ENCODE measurements around the gene IGF1R.

IGF1R gene

GRCh38 chr15:98924401-98925049 lies 276.2 kb downstream of the IGF1R start:
- no peak for DNase-seq

- DNase-seq = no peak
These were observed 277.9 kb downstream of the IGF1R start for GRCh38 chr15:98926236-98926635.

- peak; percentile 37 for DNase-seq
These were observed 278.7 kb downstream of the IGF1R start for GRCh38 chr15:98927022-98927421.

- DNase-seq = no peak
These were observed 279.7 kb downstream of the IGF1R start for GRCh38 chr15:98927996-98928395.

GRCh38 chr15:98930576-98930975 lies 282.2 kb downstream of the IGF1R start:
- DNase-seq = no peak

- no peak for DNase-seq
These were observed 282.7 kb downstream of the IGF1R start for GRCh38 chr15:98931004-98931403.

- no peak for DNase-seq
These were observed 285.1 kb downstream of the IGF1R start for GRCh38 chr15:98933406-98933805.

- DNase-seq = no peak
These were observed 287.4 kb downstream of the IGF1R start for GRCh38 chr15:98935736-98936135.

- no peak for DNase-seq
These were observed 289.2 kb downstream of the IGF1R start for GRCh38 chr15:98937413-98938104.

- no peak for DNase-seq
These were observed 289.7 kb downstream of the IGF1R start for GRCh38 chr15:98938105-98938417.

- no peak for DNase-seq
These were observed 290.5 kb downstream of the IGF1R start for GRCh38 chr15:98938799-98939198.

- no peak for DNase-seq
These were observed 291.2 kb downstream of the IGF1R start for GRCh38 chr15:98939311-98940080.

- DNase-seq = no peak
These were observed 293.4 kb downstream of the IGF1R start for GRCh38 chr15:98941595-98942255.

- DNase-seq = no peak
These were observed 294.1 kb downstream of the IGF1R start for GRCh38 chr15:98942431-98942830.

GRCh38 chr15:98943051-98943508 lies 294.7 kb downstream of the IGF1R start:
- no peak for DNase-seq

GRCh38 chr15:98943601-98944151 lies 295.3 kb downstream of the IGF1R start:
- no peak for DNase-seq

- peak; percentile 17 for DNase-seq
These were observed 298.2 kb downstream of the IGF1R start for GRCh38 chr15:98946301-98947255.

GRCh38 chr15:98948456-98948855 lies 300.1 kb downstream of the IGF1R start:
- DNase-seq = no peak

GRCh38 chr15:98948941-98949340 lies 300.6 kb downstream of the IGF1R start:
- no peak for DNase-seq

- DNase-seq = no peak
These were observed 301.3 kb downstream of the IGF1R start for GRCh38 chr15:98949624-98950023.

GRCh38 chr15:98950248-98950647 lies 301.9 kb downstream of the IGF1R start:
- no peak for DNase-seq

- no peak for DNase-seq
These were observed 302.7 kb downstream of the IGF1R start for GRCh38 chr15:98951004-98951403.
